22Rv1 (cell line): ENCODE measurements around the gene KDM4B.

Source experiments
- H3K27ac ChIP-seq: fragments of 450-650 bp; 2 replicates; pipeline ENCODE4 v1.5.1; 2017
- ZFX ChIP-seq: fragments of 450-650 bp; IDR thresholded peaks from 2 replicates; pipeline ENCODE4 v1.6.1; 2017; ENCODE audit warnings: antibody characterized with exemption, borderline replicate concordance
- TF ChIP-seq, protein P1 (sequence below): fragments of 450-650 bp; IDR thresholded peaks from 2 replicates; pipeline ENCODE4 v1.5.1; 2017; ENCODE audit warnings: mild to moderate bottlenecking

Gene KDM4B

GRCh38 chr19:5045029-5045428, 76.1 kb downstream of the KDM4B start:
- H3K27ac ChIP-seq = peak overlapping the region; percentile 93
- no peak for TF ChIP-seq ZFX
- TF ChIP-seq, protein P1, sequence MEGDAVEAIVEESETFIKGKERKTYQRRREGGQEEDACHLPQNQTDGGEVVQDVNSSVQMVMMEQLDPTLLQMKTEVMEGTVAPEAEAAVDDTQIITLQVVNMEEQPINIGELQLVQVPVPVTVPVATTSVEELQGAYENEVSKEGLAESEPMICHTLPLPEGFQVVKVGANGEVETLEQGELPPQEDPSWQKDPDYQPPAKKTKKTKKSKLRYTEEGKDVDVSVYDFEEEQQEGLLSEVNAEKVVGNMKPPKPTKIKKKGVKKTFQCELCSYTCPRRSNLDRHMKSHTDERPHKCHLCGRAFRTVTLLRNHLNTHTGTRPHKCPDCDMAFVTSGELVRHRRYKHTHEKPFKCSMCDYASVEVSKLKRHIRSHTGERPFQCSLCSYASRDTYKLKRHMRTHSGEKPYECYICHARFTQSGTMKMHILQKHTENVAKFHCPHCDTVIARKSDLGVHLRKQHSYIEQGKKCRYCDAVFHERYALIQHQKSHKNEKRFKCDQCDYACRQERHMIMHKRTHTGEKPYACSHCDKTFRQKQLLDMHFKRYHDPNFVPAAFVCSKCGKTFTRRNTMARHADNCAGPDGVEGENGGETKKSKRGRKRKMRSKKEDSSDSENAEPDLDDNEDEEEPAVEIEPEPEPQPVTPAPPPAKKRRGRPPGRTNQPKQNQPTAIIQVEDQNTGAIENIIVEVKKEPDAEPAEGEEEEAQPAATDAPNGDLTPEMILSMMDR = no peak

GRCh38 chr19:5045956-5046338, 77.0 kb downstream of the KDM4B start:
- no peak for TF ChIP-seq ZFX
- TF ChIP-seq, protein P1 = peak; percentile 25
- H3K27ac ChIP-seq = peak overlapping the region; percentile 93

GRCh38 chr19:5046339-5047039, 77.6 kb downstream of the KDM4B start:
- no peak for TF ChIP-seq ZFX
- TF ChIP-seq, protein P1 = peak; percentile 8; the same call in 1 of the 2 replicates
- H3K27ac ChIP-seq = peak overlapping the region; percentile 93

DNA sequence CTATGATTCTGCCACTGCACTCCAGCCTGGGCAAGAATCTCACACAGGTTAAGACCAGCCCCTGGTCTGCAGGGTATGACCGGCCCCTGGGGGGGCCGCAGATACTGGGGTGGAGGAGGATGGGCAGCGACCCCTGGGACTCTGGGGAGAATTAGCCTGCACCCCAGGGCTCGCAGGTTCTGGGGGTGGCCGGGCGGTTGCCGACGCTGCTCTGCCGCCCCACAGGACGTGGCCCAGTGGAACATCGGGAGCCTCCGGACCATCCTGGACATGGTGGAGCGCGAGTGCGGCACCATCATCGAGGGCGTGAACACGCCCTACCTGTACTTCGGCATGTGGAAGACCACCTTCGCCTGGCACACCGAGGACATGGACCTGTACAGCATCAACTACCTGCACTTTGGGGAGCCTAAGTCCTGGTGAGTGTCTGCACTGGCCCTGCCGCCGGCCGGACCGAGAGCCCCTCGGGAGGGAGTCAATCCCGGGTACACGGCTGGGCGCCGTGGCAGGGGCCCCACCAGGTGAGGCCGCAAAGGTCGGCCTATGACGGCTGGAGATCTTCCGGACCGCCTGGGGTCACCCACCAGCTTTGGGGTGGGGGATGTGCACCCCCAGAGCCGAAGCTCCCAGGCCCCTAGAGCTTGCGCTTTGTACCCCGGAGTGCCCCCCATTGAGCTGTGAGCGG, 78.5 kb downstream of the KDM4B start:
- no peak for TF ChIP-seq ZFX
- TF ChIP-seq, protein P1 = no peak
- H3K27ac ChIP-seq = peak overlapping the region; percentile 93

GRCh38 chr19:5048091-5048726, 79.3 kb downstream of the KDM4B start:
- peak overlapping the region; percentile 93 for H3K27ac ChIP-seq
- no peak for TF ChIP-seq ZFX
- TF ChIP-seq, protein P1 = peak; percentile 97

DNA sequence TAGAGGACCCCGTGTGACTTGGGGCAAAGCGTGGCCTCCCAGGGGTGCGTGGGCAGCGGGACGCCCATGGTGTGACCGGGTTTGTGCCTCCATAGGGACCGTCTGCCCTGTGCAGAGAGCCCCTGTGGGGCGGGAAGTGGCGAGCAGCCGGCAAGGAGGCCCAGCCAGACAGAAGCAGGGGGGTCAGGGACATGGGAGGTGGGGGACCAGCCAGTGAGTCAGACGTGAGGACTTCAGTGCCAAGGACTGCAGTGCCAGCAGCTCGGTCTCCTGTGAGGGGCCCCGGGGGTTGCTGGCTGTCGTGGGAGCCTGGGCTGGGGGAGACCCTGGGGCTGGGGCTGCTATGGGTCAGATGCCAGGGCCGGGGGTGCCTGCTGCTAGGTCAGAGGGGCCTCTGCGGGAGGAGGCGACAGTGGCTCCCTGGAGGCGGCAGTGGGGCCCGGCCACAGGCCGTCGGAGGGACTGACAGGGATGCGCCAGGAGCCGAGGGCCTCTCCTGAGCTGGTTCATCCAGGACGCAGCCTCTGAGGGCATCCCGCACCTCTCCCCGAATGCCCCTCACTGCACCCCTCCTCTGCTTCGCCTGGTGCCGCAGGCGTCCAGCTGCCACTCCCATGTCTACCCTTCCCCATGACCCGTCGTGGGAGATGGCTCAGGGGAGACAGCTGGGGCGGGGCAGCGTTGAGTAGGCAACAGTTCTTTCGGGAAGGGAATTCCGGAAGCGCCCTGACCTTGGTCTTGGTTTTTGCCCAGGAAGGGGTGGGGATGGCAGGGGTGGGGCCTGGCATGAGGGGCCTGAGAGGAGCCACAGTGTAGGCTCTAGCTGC, 80.0 kb downstream of the KDM4B start:
- TF ChIP-seq, protein P1 = no peak
- TF ChIP-seq ZFX = no peak
- H3K27ac ChIP-seq = peak overlapping the region; percentile 93
